DMS53 treated with DMSO at 0.1 percent for 48 hours (cell line): ENCODE data around the gene PTPRG.

Experiments
- DNase-seq: peaks from one replicate; lab custom pipeline; 2025; ENCODE audit not compliant: unreplicated experiment; lab: John Stamatoyannopoulos, UW

The PTPRG gene

DNA sequence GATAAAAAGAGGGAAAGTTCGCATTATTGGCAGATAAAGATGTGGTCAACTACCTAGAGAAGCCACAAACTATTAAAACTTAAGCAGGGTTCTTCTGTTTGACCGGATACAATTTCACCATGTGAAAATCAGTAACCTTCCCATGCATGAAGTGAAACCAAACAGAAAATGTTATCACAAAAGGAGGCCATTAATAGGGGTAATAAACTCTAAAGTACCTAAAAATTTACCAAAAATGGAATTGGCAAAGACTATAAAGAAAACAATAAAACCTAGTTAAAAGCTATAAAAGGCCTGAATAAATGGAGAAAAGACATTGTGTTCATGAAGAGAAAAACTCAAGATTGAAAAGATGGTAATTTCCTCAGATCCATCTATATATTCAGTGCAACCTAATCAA lies 728.6 kb downstream of the PTPRG start:
- no peak for DNase-seq

DNA sequence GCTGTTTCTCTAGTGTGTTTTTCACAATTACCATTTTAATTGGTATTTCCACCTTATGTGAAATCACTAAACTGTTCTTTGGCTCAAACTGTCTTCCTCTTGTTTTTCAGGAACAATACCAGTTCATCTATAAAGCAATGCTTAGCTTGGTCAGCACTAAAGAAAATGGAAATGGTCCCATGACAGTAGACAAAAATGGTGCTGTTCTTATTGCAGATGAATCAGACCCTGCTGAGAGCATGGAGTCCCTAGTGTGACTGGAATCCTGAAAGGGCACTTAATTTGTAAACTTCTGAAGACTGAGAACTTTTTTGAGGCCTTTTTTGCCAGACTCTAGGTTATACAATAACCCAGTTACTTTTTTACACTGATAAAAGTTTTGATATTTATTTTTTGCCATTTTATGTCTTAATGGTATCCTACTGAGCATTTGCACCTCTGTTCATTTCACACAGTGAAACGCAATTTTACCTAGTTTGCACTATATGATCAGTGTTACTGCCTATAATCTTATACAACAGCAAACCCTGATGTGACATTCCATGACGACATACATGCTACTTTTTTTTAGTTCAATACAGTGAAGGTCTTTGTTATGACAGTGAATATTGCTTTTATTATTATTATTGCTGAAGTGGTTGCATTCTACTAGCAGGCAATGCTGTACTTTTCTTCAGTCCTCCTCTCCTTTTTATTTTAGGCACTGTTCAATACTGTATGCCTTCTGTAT lies 731.8 kb downstream of the PTPRG start:
- DNase-seq: no peak

DNA sequence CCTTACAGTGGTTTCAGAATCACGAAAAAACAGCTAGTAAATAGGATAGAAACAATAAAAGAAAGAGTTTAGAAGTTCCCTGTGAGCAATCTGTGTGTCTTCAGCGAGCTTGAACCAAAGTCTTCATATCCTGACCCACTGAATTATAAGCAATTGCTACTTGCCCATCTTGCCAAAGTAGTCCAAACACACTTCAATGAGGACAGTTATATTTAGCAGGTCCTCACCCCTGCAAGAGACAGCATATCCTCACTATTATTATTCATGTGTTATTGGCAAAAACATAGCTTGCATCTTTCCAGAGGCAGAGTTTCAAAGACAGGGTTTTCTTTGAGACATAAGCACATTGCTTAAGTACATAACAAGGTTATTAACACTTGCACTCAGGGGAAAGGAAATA lies 734.2 kb downstream of the PTPRG start:
- no peak for DNase-seq

DNA sequence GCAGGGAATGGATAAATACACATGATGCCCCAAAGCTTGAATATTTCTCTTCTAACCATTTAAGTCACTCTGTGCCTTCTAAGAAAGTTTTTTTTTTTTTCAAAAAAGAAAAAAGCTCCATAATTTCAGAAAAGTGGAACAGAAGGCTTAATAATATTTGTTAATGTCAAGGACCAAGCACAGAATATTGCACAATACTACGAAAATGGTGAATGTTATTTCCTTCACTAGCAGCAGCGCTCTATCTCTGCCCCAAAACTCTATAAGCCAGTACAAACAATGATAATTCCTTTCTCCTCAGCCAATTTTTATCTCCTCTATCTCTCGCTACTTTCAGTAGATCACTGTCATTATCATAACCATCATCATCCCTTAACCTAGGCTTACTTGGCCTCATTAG lies 739.2 kb downstream of the PTPRG start:
- DNase-seq: no peak

DNA sequence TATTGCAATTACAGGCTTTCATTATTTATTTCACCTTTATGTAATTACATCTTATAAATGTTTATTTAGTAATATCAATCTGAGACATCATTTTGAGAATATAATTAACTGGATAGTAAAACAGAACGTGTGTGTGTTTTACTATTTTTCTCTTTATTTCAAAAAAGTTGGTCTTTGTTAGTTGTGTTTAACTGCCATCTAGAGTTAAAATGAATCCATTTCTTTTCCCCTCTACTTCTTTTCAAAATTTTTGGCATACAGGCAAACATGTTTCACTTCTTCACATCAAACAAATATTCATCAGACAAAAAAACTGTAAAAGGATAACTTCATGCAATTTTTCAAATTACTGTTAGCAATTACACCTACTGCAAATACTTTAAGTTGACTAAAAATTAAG lies 750.8 kb downstream of the PTPRG start:
- DNase-seq: no peak

DNA sequence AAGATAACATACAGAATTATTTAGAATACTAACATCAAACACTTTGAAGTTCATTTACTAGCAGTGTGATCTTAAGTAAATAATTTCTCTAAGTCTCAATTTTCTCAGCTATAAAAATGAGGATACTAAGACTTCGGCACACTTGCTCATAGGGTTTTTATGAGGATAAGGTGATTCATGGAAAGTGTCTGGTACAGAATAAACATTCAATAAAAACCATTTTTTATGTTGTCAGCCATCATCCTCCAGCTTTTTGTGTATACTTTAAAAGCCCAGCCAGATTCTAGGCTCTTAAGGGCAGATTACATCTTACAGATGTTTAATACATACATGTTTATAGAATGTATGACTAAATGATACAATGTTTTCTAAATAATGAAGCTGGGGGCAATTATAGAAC lies 755.2 kb downstream of the PTPRG start:
- DNase-seq: no peak

DNA sequence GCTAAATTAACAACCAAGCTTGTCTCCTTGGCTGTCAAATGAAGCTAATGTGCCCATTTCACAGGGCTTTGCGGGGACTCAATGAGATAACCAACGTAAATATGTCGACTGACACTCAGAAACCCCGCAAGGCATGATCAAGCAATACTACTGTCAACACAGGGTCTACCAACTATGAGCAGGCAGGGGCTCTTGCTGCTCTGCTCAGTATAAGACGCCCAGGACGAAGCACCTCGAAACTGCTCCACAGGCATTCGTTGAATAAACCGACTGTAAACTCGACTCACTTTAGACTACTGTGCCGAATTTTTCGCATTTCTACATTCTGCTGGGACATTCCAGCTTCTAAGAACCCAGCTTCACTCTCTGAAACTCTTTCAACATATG lies 757.0 kb downstream of the PTPRG start:
- no peak for DNase-seq

DNA sequence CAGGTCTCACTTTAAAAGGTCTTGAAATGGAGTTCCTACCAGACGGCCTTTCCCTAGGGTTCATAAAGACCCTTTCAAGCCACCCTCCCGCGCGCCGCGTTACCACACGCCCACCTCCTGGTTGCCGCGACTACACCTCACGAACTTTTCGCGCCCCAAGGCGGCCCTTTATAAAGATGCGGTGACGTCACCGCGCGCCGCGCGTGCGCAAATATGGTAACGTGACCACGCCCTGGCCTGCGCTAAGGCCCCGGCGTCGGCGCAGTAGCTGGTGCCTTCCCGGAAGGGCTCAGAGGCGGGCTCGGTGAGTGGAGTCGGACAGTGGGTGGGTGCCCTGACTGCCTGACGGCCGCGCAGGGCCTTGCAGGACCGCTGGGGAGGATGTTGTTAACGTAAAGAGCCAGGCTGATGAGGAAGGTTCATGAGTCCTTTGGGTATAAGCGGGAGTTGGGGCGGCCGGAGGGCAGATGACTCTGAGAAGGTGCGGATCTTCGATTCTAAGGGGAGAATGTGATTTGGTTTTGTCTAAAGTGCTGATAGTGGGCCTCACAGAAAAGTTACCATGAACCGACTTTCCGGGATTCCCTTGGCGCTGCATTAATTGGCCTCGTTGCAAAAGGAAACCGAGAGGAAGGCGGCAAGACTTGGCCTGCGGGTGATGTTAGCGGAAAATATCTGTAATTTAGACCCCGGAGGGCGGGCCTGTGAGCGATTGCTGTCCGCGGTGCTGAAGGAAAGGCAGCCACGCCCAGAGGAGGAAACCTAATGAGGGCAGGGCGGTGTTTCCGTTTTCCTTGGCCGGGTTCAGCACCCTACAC lies 757.6 kb downstream of the PTPRG start:
- peak; percentile 46 for DNase-seq

DNA sequence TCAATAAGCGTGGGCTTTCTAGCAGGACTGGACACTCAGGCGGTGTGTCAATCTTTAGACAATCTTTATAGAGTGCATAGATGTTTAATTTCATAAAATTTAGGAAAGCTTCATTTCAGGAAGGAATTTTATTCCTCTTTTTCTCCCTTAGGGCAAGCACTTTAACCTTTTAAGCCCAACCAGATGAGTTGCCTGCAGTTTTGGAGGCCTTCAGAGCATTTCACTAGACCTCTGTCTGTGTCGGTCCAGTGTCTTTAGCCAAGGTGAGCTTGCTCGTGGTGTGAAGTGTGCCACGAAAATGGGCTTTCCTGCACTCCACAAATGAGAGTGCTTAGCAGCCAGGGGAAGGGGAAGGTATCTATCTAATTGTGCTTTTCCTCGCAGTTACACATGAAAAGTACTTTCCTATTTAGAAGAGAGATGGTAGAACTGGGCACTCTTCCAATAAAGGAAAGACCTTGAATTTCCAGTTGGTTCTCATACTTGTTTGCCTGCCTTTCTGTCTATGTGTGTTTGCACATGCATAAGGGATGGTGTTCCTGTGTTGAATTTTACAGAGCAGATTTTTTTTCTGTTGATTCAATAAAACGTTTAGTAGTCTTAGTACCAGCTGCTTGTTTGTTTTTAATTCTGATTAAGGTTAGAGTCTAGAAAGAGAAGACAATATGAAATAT lies 758.3 kb downstream of the PTPRG start:
- peak; percentile 9 for DNase-seq

DNA sequence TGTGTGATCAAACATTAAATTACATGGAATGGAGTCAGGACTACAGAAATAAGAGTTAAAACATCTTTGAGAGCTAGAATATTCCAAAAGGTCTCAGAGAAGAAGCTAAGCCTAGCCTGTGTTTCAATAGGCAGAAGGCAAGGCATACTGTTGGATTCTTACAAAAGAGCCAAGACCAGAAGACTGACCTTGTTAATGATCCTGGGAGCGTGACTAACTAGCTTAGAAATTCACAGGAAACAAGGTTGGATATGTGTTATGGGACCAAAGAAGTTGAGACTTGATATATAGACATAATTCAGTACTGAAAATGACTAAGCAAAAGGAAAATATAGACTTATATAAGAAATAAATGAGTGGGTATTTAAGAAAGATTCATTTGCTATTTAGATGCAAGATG lies 761.9 kb downstream of the PTPRG start:
- no peak for DNase-seq

DNA sequence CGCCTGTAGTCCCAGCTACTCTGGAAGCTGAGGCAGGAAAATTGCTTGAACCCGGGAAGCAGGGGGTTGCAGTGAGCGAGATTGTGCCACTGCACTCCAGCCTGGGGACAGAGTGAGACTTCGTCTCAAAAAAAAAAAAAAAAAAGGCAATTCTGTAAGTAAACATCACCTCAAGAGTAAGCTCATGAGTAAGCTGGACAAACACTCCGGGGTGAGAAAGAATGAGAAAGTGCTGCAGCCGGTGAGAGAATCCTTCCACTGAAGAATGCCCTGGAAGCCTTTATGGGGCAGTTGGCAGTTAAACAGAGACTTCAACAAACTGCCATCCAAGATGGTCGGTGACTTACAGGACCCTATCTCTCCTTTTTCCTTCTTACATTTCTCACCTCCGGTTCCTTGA lies 764.5 kb downstream of the PTPRG start:
- peak; percentile 25 for DNase-seq

DNA sequence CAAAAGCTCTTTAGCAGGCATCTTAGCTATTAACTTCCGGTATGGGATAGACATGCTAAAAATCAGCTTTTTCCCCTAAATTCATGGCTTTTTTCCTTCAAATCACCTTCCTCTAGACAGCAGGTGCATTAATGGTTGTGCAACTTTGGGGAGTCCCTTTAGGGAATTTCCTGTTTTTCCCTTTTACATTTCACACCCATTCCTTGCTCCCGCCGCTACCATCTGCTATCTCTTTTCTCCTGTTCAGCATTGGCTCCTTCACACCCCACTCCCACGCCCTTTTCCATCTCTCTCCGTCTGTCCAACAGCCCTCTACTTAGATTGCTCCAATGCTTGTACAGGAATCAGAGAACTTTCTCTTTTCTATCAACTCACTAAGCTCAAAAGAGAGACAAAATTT lies 768.6 kb downstream of the PTPRG start:
- DNase-seq: no peak

DNA sequence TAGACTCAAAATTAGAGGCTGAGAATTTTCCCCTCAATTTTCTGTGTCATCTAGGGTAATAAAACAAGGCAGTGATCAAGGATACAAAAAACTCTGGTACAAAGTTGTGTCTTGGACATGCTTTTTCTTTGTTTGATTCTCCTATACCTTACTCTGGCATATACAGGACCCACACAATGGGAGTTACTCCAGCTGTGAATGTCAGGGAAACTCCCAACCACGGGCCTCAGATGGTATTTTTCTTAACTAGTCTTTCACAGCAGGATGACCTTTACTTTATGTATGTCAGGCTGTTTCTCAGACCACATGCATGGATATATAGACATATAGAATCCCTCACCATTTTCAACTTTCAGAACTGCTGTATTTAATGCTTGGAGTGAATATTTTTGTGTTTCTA lies 770.6 kb downstream of the PTPRG start:
- no peak for DNase-seq

DNA sequence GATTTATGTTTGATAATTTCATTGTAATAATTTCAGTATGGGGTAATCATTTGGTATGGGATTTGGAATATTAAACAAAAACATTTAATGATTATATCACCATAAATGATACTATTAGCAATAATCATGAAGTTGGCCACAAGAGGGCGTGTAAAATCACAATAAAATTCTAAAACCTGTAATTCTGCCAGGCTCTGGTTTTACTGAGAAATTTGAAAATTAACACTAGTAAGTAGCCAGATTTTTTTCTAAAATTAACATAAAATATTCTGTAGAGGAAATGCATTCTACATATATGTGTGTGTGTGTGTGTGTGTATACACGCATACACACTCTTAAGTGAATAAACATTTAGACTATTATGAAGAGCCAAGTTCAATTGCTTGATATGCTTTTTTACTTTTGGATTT lies 771.5 kb downstream of the PTPRG start:
- DNase-seq: no peak

DNA sequence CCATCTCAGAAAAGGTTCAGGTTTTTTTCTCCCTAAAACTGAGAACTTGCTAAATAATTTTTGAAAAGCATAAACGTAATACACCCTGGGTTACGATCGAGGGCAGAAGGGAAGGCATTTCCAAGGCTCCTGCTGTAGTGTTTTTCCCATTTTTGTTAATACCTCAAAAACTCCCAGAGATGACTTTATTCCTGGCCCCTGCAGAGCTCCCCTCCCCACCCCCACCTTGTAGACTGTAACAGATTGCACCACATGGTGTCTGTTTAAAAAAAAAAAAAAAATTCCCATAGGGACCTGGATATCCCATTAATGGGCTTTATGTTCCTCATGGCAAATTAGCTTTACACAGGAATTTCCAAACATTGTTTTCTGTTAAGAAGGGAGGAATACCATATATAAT lies 773.8 kb downstream of the PTPRG start:
- DNase-seq: no peak

DNA sequence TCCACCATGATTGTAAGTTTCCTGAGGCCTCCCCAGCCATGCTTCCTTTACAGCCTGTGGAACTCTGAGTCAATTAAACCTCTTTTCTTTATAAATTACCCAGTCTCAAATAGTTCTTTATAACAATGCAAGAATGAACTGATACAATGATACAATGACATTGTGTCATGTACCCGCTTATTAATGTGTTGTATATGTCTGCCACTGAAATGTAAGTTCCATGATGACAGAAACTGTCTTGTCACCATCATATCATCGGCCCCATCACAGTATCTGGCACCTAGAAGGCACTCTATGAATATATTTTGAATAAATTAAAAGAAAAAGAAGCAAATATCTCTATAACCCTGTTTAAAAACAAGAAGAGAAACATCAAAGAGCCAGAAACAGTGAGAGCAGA lies 782.4 kb downstream of the PTPRG start:
- no peak for DNase-seq
